ENCODE data around the gene PPARGC1A.

PPARGC1A gene, protein sequence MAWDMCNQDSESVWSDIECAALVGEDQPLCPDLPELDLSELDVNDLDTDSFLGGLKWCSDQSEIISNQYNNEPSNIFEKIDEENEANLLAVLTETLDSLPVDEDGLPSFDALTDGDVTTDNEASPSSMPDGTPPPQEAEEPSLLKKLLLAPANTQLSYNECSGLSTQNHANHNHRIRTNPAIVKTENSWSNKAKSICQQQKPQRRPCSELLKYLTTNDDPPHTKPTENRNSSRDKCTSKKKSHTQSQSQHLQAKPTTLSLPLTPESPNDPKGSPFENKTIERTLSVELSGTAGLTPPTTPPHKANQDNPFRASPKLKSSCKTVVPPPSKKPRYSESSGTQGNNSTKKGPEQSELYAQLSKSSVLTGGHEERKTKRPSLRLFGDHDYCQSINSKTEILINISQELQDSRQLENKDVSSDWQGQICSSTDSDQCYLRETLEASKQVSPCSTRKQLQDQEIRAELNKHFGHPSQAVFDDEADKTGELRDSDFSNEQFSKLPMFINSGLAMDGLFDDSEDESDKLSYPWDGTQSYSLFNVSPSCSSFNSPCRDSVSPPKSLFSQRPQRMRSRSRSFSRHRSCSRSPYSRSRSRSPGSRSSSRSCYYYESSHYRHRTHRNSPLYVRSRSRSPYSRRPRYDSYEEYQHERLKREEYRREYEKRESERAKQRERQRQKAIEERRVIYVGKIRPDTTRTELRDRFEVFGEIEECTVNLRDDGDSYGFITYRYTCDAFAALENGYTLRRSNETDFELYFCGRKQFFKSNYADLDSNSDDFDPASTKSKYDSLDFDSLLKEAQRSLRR

GRCh38 chr4:23889814-23890341 lies at the start of gene PPARGC1A:
TSS of gene PPARGC1A (minus strand) at chr4:23890047. CDS start at chr4:23889957, 90 bp downstream.
- peak within 1 kb of the TSS; percentile 59 for H3K4me3 ChIP-seq (ENCODE audit: low read depth, low read length)
- no peak for TF ChIP-seq CTCF (IDR thresholded peaks at IDR 0.05; ENCODE audit: low read depth, low read length)

DNA sequence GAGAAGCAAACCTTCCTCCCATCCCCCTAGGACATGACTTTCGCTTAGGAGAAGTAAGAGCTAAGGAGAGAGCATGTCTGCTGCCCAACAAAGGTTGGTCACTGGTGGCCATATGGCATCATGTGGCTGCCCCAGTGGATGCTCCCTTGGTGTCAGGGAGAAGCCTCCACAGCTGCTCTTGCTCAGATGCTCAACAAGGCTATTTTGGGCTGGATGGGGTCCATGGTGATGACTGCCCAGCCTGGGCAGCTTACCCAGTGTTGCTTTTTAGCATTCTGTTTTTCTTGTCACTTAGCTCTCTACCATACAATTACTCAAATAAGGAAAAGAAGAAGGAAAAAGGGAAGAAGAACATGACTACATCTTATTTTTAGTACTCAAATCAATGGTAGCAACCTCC lies 48.9 kb upstream of the PPARGC1A start:
- H3K4me3 ChIP-seq (ENCODE audit: low read depth, low read length): no peak overlapping the region
- no peak for TF ChIP-seq CTCF (IDR thresholded peaks at IDR 0.05; ENCODE audit: low read depth, low read length)

DNA sequence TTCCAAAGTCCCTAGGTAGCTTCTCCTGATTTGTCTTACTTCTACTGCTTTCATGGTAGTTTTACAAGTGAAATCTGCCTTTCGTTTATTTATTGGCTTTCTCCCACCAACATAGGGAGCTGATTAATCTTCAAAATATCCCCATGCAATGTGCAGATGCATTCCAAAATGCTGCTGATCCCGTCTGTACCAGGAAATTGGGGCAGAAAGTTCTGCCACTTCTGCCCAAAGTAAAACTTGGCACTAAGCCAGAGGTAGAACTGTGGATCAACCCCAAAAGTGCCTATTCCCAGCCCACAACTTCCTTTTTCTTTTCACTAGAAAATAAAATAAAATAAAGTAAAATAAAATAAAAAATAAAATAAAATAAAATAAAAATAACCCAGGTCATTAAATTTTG lies 47.3 kb upstream of the PPARGC1A start:
- no peak overlapping the region for H3K4me3 ChIP-seq (ENCODE audit: low read depth, low read length)
- no peak for TF ChIP-seq CTCF (IDR thresholded peaks at IDR 0.05; ENCODE audit: low read depth, low read length)

DNA sequence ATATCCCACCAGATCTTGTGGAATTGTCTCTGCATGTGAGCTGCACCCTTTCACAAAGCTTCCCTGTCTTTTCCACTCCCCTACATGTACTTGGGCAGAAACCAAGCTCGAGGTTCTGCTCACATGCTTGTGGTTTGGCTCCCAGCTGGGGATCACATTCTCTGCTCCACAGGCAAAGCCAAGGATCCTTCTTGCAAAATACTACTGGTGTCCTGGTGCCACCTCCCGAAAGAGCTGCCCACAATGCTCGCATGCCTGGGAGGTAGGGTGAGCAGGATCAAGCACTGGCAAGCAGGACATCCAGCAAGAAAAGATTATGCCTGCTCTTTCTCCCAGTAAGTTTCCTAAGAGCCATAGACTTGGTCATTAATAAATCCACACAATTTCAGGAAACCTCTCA lies 45.1 kb upstream of the PPARGC1A start:
- no peak for TF ChIP-seq CTCF (IDR thresholded peaks at IDR 0.05; ENCODE audit: low read depth, low read length)
- H3K4me3 ChIP-seq (ENCODE audit: low read depth, low read length): no peak overlapping the region

- H3K4me3 ChIP-seq (ENCODE audit: low read depth, low read length): no peak overlapping the region
- TF ChIP-seq CTCF (IDR thresholded peaks at IDR 0.05; ENCODE audit: low read depth, low read length): no peak
These were observed 44.4 kb upstream of the PPARGC1A start for GRCh38 chr4:23934223-23934622.

GRCh38 chr4:23932901-23933308 lies 43.1 kb upstream of the PPARGC1A start:
- TF ChIP-seq CTCF (IDR thresholded peaks at IDR 0.05; ENCODE audit: low read depth, low read length): peak; percentile 37; the same call in 1 of the 2 replicates
- H3K4me3 ChIP-seq (ENCODE audit: low read depth, low read length): no peak overlapping the region

GRCh38 chr4:23932186-23932585 lies 42.3 kb upstream of the PPARGC1A start:
- no peak overlapping the region for H3K4me3 ChIP-seq (ENCODE audit: low read depth, low read length)
- TF ChIP-seq CTCF (IDR thresholded peaks at IDR 0.05; ENCODE audit: low read depth, low read length): no peak

Data from WI38 (cell line).